Stimulated activated CD4-positive, alpha-beta T cell treated with anti-CD3 and anti-CD28 coated beads, Interleukin-2, amount 100 ng/mL, for 24 hours (primary cell): ENCODE data around the gene CCDC77.
"Not testable (repeated sequence)": the region's sequence is repeated elsewhere in the genome, so short reads cannot be mapped to it uniquely, and the experiment has no call there.

Experiments
- DNase-seq, 2 donors: peaks; one replicate each; pipeline ENCODE4 v3.0.0-alpha.2; 2020

CCDC77 gene

DNA sequence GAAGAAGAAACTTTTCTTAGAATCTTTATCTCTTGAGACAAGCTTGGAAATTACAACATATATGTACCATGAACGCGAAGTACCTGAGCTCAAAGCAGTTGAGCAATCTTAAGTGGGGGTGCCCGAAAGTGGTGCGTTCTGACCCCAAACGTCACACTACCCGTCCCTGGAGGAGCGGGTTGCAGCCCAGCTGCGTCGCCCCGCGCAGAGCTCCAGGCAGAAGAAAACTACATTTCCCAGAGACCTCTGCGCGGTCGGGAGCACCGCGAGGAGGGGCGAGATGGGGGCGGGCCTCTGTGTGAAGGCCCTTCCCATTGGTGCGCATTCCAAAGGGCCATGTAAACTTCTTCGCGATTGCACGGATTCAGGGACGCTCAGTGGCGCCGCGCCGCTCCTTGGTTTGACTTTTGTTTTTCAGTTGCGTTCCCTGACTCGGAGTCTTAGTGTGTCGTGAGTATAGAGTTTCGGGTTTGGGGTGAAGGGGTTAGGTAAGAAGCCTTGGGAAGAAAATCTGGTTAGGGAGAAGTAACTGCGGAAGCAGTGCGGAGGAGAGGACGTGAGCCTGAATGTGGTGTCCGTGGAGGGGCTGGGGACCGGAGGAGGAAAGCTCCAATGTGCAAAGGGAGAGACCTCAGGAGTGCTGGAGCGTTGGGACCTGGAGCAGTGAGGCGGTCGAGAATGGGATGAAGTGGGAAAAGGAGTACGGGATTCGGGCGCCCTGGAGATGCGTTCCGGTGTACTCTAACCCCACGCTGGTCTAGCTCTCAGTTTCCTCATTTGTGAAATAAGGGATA is at the start of gene CCDC77:
Gene CCDC77, plus strand, starts transcription at position 410 of the 794 bp plus-strand sequence. CDS start 7,740 bp downstream, outside the sequence.
- peak; percentile 93 for DNase-seq

DNA sequence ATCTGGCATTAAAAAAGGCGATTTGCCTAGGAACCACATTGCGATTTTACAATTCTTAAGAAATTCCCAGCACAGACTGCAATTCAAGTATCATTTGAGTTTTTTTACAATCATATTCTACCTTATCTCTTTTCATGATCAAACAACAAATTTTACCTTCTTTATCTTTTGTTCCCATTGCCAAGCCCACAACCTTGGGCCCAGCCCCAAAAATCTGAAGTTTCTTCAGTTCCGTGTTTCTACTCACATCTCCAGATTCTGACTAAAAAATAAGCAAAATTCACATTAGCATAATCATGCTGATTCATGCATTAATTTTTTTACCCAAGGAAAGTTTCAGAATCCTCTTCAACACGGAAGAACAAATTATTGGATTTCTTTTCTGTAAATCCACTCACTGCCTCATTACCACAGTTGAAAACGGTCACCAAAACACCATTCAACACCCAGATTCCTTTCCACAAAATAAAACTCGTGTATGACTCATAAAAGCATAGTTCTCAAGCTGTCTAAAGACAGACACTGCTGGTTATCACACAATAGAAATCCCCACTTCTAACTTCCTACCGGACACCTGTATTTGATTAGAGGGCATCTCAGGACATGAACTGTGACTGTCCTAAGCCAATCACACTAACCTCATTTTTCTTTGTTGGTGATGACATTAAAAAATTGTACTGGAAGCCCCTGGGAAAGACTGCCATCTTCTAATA is 45.0 kb upstream of the CCDC77 start:
- DNase-seq = no peak

- DNase-seq = no peak
Observed at GRCh38 chr12:359091-359490, 42.4 kb upstream of the CCDC77 start.

DNA sequence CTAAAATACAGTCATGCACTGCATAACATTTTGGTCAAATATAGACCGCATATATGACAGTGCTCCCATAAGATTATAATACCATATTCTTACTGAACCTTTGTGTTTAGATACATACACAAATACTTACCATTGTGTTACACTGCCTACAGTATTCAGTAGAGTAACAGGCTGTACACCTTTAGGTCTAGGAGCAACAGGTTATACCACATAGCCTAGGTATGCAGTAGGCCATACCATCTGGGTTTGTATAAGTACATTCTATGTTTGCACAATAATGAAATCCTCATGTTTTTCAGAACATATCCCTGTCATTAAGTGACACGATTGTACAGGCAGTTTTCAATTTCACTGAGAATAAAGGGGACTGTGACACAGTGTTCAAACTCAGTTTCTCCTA is 34.6 kb upstream of the CCDC77 start:
- no peak for DNase-seq

GRCh38 chr12:367972-368371 is 33.5 kb upstream of the CCDC77 start:
- no peak for DNase-seq

DNA sequence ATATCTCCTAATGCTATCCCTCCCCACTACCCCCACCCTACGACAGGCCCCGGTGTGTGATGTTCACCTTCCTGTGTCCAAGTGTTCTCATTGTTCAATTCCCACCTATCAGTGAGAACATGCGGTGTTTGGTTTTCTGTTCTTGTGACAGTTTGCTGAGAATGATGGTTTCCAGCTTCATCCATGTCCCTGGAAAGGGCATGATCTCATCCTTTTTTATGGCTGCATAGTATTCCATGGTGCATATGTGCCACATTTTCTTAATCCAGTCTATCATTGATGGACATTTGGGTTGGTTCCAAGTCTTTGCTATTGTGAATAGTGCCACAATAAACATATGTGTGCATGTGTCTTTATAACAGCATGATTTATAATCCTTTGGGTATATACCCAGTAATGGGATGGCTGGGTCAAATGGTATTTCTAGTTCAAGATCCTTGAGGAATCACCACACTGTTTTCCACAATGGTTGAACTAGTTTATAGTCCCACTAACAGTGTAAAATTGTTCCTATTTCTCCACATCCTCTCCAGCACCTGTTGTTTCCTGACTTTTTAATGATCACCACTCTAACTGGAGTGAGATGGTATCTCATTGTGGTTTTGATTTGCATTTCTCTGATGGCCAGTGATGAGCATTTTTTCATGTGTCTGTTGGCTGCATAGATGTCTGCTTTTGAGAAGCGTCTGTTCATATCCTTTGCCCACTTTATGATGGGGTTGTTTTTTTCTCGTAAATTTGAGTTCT is 30.5 kb upstream of the CCDC77 start:
- not testable (repeated sequence) for DNase-seq

- no peak for DNase-seq
Observed at GRCh38 chr12:386651-387050, 14.8 kb upstream of the CCDC77 start.

DNA sequence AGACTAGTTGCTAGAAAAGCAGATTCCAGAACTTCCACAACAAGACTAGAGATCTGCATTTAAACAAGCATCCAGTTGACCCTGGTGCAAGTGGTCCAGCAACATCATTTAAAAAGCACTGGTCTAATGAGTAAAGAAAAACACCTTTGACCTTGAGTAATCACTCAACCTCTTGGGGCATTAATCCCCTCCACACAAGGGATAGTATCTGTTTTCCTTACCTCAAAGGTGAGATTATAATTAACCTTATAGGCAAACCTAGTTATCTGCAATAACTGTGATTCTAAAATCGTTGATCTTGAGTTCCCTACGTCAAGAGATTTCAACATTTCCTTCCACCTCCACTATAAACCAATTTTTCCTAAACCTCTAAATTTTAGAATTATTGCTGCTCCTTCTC is 13.4 kb upstream of the CCDC77 start:
- no peak for DNase-seq

- peak; percentile 22 to 38 for DNase-seq
Observed at GRCh38 chr12:388541-389141, 12.8 kb upstream of the CCDC77 start.

DNA sequence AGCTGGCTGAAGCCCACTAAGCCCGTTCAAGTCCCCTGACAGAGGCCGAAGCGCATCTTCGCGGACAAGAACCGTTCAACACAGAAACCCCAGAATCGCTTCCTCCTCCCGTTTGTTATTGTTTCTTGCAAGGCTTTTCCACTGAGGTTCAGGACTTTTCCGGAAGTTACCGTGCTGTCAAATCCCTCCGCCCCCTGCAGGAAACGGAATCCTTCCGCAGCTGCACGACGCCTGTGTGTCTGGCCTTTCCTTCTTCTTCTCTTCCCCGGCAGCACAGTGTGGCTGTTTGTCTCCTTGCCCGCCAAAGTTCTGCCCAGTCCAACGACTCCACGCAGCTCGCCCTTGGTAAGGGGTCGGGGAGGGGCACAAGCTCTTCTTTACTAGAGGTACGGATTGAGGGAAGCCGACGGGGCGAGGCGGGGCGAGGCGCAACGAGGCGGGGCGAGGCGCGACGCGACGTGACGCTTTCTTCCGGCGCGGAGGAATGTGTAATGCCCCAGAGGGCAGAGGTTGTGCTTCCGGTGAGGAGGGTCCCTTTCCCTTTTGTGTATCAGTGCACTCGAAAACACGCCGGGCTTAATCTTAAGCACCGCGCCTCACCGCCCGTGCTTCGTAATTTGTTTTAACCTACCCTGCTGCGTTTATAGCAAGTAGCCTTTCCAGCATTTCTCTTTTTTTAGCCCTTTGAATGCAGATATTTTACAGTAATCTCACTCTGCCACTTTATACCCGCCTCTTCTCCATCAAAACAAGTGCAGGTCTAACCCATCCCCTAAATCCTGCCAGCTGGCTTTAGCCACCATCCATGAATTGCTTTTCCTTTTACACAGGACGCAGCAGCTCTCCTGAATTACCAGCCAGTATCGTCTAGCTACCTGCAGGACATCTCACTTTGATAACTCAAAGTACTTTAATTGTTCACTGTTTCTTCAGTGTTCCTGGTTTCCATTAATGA is 12.0 kb upstream of the CCDC77 start, which contains the start of gene KDM5A:
Gene KDM5A, minus strand, starts transcription at position 179 of the 955 bp plus-strand sequence. CDS start 229 bp downstream, outside the sequence.
- peak; percentile 85 to 88 for DNase-seq

DNA sequence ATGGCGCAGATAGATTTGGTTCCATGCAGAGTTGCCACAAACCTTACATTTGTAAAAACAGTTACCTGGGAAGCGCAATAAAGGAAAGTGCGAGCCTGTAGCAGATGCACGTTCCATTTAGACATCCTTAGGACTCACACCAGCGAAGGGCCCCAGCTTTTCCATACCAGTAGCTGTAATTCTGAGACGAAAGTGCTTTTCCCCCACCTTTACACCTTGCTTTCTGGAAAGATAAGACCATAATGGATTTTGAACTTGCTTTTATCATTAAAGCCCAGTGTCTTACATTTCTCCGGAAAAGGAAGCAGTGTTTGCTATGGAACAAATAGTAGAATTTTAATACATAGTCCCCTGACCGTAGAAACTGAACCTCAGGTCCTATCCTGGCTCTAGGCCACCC is 616 bp upstream of the CCDC77 start:
- no peak for DNase-seq

DNA sequence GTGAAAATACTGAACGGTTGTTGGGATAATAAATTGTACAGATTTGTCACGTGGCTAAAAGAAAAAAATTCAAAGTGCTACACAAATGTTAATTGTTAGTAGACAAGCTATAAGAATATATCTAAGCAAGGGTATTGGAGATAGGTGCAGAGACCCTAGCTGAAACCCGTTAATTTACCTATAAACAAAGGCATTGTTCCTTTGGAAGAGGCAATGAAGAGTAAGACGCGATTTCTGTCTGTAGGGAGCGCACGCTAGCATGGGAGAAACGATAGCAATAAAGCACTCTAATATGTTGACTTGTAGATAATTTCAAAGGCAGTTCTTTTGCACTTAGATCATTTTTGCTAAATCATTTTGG is 565 bp downstream of the CCDC77 start:
- DNase-seq = no peak

- no peak for DNase-seq
Observed at GRCh38 chr12:414859-415258, 13.4 kb downstream of the CCDC77 start.

DNA sequence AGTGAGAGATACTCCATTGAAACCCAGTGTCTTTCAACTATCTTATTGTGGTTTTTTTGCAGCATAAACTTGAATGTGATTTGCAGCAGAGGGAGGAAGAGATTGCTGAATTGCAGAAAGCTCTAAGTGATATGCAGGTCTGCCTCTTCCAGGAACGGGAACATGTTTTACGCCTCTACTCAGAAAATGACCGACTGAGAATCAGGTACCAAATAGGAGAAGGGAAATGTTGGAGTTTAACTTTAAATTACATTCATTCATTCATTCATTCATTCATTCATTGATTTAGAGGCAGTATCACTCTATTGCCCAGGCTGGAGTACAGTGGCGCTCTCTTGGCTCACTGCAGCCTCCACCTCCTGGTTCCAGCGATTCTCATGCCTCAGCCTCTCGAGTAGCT is 17.0 kb downstream of the CCDC77 start:
- no peak for DNase-seq

DNA sequence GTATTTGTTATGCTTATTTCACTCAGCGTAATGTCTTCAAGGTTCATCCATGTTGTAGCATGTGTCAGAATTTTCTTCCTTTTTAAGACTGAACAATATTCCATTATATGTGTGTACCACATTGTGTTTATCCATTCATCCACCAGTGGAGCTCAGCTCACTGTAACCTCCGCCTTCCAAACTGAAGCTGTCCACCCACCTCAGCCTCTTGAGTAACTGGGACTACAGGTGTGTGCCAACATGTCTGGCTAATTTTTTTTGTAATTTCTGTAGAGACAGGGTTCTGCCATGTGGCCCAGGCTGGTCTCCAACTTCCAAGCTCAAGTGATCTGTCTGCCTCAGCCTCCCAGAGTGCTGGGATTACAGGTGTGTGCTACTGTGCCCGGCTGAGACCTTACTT is 21.1 kb downstream of the CCDC77 start:
- no peak for DNase-seq

- DNase-seq = not testable (repeated sequence)
Observed at GRCh38 chr12:435737-436136, 34.3 kb downstream of the CCDC77 start.

GRCh38 chr12:442235-442884 is 40.9 kb downstream of the CCDC77 start:
- peak; percentile 50 to 61 for DNase-seq

DNA sequence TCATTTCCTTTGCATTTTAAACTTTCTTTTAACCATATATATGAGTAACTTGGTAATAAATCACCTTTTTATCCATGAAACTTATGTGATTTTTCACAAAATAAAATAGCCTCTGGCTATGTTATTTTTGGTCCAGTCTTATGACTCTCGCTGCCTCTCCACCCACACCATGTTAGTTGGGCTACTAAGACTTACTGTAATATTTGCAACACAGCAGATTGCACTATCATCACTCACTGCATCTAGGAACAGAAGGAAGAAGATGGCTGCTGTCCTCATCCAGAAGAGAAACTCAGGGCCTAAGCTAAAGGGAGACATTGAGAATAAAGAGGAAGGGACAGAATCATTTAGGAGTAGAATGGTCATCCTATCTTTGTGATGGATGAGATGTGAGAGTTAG is 45.7 kb downstream of the CCDC77 start:
- no peak for DNase-seq

GRCh38 chr12:449203-449602 is 47.8 kb downstream of the CCDC77 start:
- DNase-seq = no peak

GRCh38 chr12:450438-450837 is 49.0 kb downstream of the CCDC77 start:
- no peak for DNase-seq

DNA sequence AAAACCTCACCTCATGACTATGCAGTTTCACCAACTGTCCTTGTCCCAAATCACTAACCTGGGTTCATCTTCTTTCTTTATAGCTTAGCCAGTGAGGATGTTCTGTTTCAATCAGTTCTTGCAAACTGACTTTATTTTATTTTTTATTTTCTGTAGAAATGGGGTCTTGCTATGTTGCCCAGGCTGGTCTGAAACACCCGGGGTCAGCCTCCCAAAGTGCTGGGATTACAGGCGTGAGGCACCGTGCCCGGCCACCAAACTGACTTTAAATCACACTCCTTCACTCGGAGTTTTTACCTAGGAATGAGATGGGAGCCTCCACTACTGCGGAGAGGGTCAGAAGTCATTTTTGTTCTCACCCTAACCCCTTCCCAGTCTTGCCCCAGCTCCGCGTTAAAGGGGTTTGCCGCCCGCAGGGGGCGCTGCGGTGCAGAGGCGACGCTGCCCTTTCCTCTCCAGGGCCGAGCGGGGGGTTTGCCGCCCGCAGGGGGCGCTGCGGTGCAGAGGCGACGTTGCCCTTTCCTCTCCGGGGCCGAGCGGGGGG is 51.3 kb downstream of the CCDC77 start:
- DNase-seq = peak; percentile 70 to 80
